K562 (cell line): ENCODE measurements around the gene SEPTIN1. TPM values are rescaled to one million over a fixed set of nuclear protein-coding genes. Genes with fewer than 3 reads are reported as not detected.

Experiments
- ATF3 ChIP-seq, 2 experiments: fragments of 450-650 bp in 1 of 2; sonication (generic) in 1 of 2; formaldehyde crosslinking in 1 of 2; IDR thresholded peaks in 1 of 2; conservative IDR thresholded peaks in 1 of 2; 2 replicates each; pipeline versions ENCODE4 v1.6.1 to v1.8.1; 2016 to 2023; ENCODE audit warnings: mild to moderate bottlenecking in 2 of 2, moderate library complexity in 2 of 2, inconsistent platforms in 1 of 2, missing genetic modification reagents in 1 of 2
- BRF1 ChIP-seq: IDR thresholded peaks from 3 replicates; pipeline ENCODE4 v1.6.1; 2011; ENCODE audit warnings: borderline replicate concordance, mild to moderate bottlenecking; ENCODE audit not compliant: insufficient read length; ENCODE audit errors: extremely low read depth
- CBX1 ChIP-seq: sonication (generic); IDR thresholded peaks from 2 replicates; pipeline ENCODE4 v1.6.1; 2016; ENCODE audit warnings: antibody characterized with exemption, low read depth, mild to moderate bottlenecking
- CHD4 ChIP-seq: fragments of 200-600 bp; sonication (generic); IDR thresholded peaks from 3 replicates; pipeline ENCODE4 v1.6.1; 2012; ENCODE audit warnings: low read depth, mild to moderate bottlenecking, mixed read lengths, low read length, inconsistent platforms; ENCODE audit not compliant: insufficient read depth, insufficient replicate concordance, poor library complexity, severe bottlenecking
- CREB3 ChIP-seq: fragments of 450-650 bp; conservative IDR thresholded peaks from 2 replicates; pipeline ENCODE4 v1.6.1; 2016; ENCODE audit warnings: missing genetic modification characterization, low read depth, mild to moderate bottlenecking, missing compliant biosample characterization, moderate library complexity
- CXXC5 ChIP-seq: fragments of 250-450 bp; sonication (Bioruptor Pico); IDR thresholded peaks from 2 replicates; pipeline ENCODE4 v1.8.0; 2022; ENCODE audit warnings: inconsistent platforms, mild to moderate bottlenecking, moderate library complexity
- DIDO1 ChIP-seq: fragments of 450-650 bp; IDR thresholded peaks from 2 replicates; pipeline ENCODE4 v1.6.1; 2016; ENCODE audit warnings: low read depth, missing biosample characterization, missing genetic modification characterization
- FOXA3 ChIP-seq, 2 experiments: fragments of 450-650 bp in 1 of 2; sonication (generic) in 1 of 2; formaldehyde crosslinking; IDR thresholded peaks in 1 of 2; conservative IDR thresholded peaks in 1 of 2; 2 replicates each; pipeline versions ENCODE4 v1.4.0 to v1.8.0; 2020 to 2022; ENCODE audit warnings: mild to moderate bottlenecking in 2 of 2, missing genetic modification reagents in 1 of 2
- GABPA ChIP-seq: fragments of 200-800 bp; sonication (Bioruptor generic); conservative IDR thresholded peaks from 2 replicates; pipeline ENCODE4 v1.6.1; 2016; ENCODE audit warnings: low read depth, missing genetic modification characterization, missing compliant biosample characterization
- HLTF ChIP-seq: fragments of 450-650 bp; IDR thresholded peaks from 2 replicates; pipeline ENCODE4 v1.6.1; 2016
- MAZ ChIP-seq, 2 experiments: fragments of 450-650 bp in 1 of 2; sonication (generic) in 1 of 2; formaldehyde crosslinking; IDR thresholded peaks in 1 of 2; conservative IDR thresholded peaks in 1 of 2; 2 replicates each; pipeline versions ENCODE4 v1.4.0 to v1.5.0; 2020; ENCODE audit warnings: mild to moderate bottlenecking in 1 of 2, missing genetic modification reagents in 1 of 2
- MTA3 ChIP-seq: fragments of 450-650 bp; formaldehyde crosslinking; IDR thresholded peaks from 2 replicates; pipeline ENCODE4 v1.6.1; 2017; ENCODE audit warnings: mild to moderate bottlenecking, borderline replicate concordance
- NCOR1 ChIP-seq: fragments of 450-650 bp; IDR thresholded peaks from 2 replicates; pipeline ENCODE4 v1.6.1; 2016; ENCODE audit warnings: mild to moderate bottlenecking, moderate library complexity
- RBBP5 ChIP-seq: fragments of 200-600 bp; sonication (generic); IDR thresholded peaks from 2 replicates; pipeline ENCODE4 v1.6.1; 2012; ENCODE audit warnings: borderline replicate concordance, mild to moderate bottlenecking, low read length, control low read depth, inconsistent platforms; ENCODE audit not compliant: insufficient read depth, poor library complexity, severe bottlenecking
- SNIP1 ChIP-seq: fragments of 450-650 bp; IDR thresholded peaks from 2 replicates; pipeline ENCODE4 v1.7.1; 2017; ENCODE audit warnings: low read depth, mild to moderate bottlenecking
- SREBF2 ChIP-seq: sonication (generic); formaldehyde crosslinking; IDR thresholded peaks from 2 replicates; pipeline ENCODE4 v1.4.0; 2020; ENCODE audit warnings: mild to moderate bottlenecking, missing genetic modification reagents
- TFE3 ChIP-seq: fragments of 450-650 bp; formaldehyde crosslinking; IDR thresholded peaks from 2 replicates; pipeline ENCODE4 v1.4.0; 2020; ENCODE audit warnings: mild to moderate bottlenecking, mixed read lengths
- THRAP3 ChIP-seq: fragments of 450-650 bp; IDR thresholded peaks from 2 replicates; pipeline ENCODE4 v1.6.1; 2016; ENCODE audit warnings: mild to moderate bottlenecking, inconsistent platforms, borderline replicate concordance
- XRCC3 ChIP-seq: fragments of 450-650 bp; IDR thresholded peaks from 2 replicates; pipeline ENCODE4 v1.6.1; 2017; ENCODE audit warnings: mild to moderate bottlenecking, moderate library complexity
- XRCC4 ChIP-seq: IDR thresholded peaks from one replicate; pipeline ENCODE4 v1.6.1; 2011; ENCODE audit not compliant: insufficient read depth, insufficient read length; ENCODE audit errors: extremely low read depth
- ZC3H11A ChIP-seq: IDR thresholded peaks from 2 replicates; pipeline ENCODE4 v1.6.1; 2012; ENCODE audit warnings: low read depth, low read length, improper control_type of control experiment
- ZNF778 ChIP-seq: fragments of 450-650 bp; formaldehyde crosslinking; IDR thresholded peaks from 2 replicates; pipeline ENCODE4 v1.4.0; 2020; ENCODE audit warnings: mild to moderate bottlenecking, moderate library complexity
- polyA plus RNA-seq, 8 experiments: library from polyadenylated mRNA; depleted of rRNA in 4 of 8; stranded (reverse) in 5 of 8; unstranded in 3 of 8; fragments of >200 nt; fragmentation: Nextera tagmentation in 2 of 8; fragmentation: Illumina TruSeq in 1 of 8; extraction: Ambion mirVana in 2 of 8; extraction: Trizol in 1 of 8; gene quantifications; 2 replicates each; pipeline versions ENCODE4 v1.2.1 to v1.2.3, GENCODE V29; 2011 to 2014; ENCODE audit warnings: inconsistent platforms in 1 of 8, missing spikeins in 1 of 8
- total RNA-seq, 7 experiments: library from RNA; depleted of rRNA in 6 of 7; stranded (reverse); fragments of >200 nt in 6 of 7; fragmentation: Illumina TruSeq in 2 of 7; extraction: Trizol in 2 of 7; gene quantifications; 2 replicates each; pipeline versions ENCODE4 v1.2.1 to v1.2.3, GENCODE V29; 2011 to 2021; ENCODE audit warnings: low replicate concordance in 1 of 7

Gene SEPTIN1
- total and polyA plus RNA-seq, 9 of the 15 experiments (the other 6 are each of a cell fraction or from before 2014, with no cell fraction given) = 0.23 to 5.6 (median 1.7) TPM; not detected in 1

GRCh38 chr16:30429678-30430427 lies 47.5 kb upstream of the SEPTIN1 start, which contains the start of gene DCTPP1 (continued):
- TF ChIP-seq BRF1 (no peak), GABPA (tag) (peak; percentile 59), CXXC5 (CRISPR knock-in tag) (peak; percentile 64), MAZ (CRISPR knock-in tag; conservative IDR thresholded peaks at IDR 0.05 in 1 of 2, IDR thresholded peaks at IDR 0.05 in 1 of 2) (peak in 1 of 2 experiments; percentile 90; a peak in 3 of 4 replicates), ATF3 (IDR thresholded peaks at IDR 0.05) (peak; percentile 89), ATF3 (CRISPR knock-in tag; conservative IDR thresholded peaks at IDR 0.05) (peak; percentile 88; the same call in 1 of the 2 replicates), THRAP3 (no peak), CBX1 (no peak), MTA3 (no peak), TFE3 (CRISPR knock-in tag) (no peak), SREBF2 (CRISPR knock-in tag) (no peak), SNIP1 (no peak), DIDO1 (tag) (no peak), CREB3 (tag) (no peak), FOXA3 (CRISPR knock-in tag; conservative IDR thresholded peaks at IDR 0.05 in 1 of 2, IDR thresholded peaks at IDR 0.05 in 1 of 2) (peak in 1 of 2 experiments; percentile 58; a peak in 2 of 4 replicates), RBBP5 (peak; percentile 69), XRCC4 (no peak), NCOR1 (0 out of 2 replicates have a peak, but pooled peaks have one; percentile 2), ZNF778 (CRISPR knock-in tag) (no peak), CHD4 (no peak), XRCC3 (no peak), HLTF (no peak), ZC3H11A (no peak)
